ENCODE measurements around the gene QSER1. TPM values are rescaled to one million over a fixed set of nuclear protein-coding genes. Genes with fewer than 3 reads are reported as not detected.
A peak's percentile ranks its signal among the peaks of the same experiment; 100 is the strongest.
"Not testable (repeated sequence)": the region's sequence is repeated elsewhere in the genome, so short reads cannot be mapped to it uniquely, and the experiment has no call there.

QSER1 gene
- 18.5 TPM for polyA plus RNA-seq (ENCODE audit: insufficient read length)

GRCh38 chr11:32892355-32893092 lies at the start of gene QSER1:
Gene QSER1 (plus strand): TSS chr11:32892811. CDS start chr11:32893126, 315 bp downstream.
- DNase-seq: peak; percentile 80

DNA sequence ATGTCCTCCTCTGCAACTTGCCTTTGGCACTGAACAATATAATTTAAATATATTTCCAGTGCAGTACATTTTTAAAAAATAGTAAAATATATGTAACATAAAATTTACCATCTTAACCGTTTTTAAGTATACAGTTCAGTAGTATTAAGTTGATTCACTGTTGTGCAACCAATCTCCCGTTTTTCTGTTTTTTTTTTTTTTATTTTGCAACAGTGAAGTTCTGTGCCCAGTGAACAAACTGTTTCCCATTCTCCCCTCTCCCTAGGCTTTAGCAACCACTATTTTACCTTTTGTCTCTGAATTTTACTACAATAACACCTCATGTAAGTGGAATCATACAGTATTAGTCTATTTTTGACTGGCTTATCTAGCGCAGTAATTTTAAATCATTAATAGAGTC lies 49.1 kb upstream of the QSER1 start:
- DNase-seq: no peak

- peak; percentile 12 for DNase-seq
These were observed 45.1 kb upstream of the QSER1 start for GRCh38 chr11:32847511-32847910.

DNA sequence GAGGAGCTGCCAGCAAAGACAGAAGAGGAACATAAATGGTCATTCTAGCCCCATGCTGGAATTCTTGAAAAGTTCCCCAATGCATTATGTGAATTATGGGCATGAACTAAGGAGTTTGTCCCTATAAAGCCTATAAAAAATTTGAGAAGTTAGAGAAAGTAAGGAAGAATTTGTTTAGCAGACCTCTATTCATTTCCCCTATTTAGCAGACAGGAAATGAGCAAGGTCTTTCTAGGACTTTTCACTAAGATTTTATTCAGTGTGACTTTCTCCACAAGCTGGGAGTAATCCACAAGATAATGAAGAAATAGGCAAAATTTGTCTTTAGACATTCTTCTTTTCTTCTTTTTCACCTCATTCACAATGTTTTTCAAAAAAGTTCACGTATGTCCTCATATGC lies 42.9 kb upstream of the QSER1 start:
- no peak for DNase-seq

DNA sequence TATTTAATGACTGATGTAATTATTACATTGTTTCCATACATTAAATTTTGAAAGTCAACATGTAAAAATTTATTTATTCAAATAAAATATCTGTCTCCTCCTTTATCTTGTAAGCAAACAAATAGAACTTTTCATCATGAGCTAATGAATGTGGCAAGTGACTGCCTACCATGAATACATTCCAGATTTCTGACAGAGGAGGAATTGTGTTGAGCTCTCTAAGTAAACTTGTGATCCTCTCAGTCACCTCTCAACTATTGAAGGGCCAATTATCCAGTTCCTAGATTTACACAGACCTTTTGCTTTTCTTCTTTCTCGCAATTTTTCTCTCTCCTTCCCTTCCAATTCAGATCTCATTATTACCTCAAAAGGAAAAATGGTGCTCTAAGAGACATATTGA lies 41.4 kb upstream of the QSER1 start:
- no peak for DNase-seq

DNA sequence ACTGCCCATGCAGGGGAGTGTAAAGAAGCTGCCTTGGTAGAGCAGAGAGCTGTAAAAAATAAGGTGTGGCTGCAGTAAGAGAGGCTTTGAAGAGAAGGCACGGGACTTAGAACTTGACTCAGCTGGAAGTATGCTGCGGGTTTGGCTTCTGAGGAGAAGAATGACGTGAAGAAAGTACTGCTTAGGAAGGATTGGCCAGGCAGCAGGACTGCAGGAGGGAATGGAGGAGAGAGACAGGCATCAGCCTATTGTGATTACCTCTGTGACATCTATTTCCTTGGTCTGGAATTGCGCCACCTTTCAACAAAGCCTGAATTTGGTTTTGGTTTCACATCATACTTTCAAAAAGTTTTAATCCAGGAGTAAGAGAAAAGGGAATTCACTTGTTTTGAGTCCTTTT lies 40.4 kb upstream of the QSER1 start:
- DNase-seq: no peak

- no peak for DNase-seq
These were observed 37.0 kb upstream of the QSER1 start for GRCh38 chr11:32855601-32856000.

- no peak for DNase-seq
These were observed 33.9 kb upstream of the QSER1 start for GRCh38 chr11:32858731-32859130.

DNA sequence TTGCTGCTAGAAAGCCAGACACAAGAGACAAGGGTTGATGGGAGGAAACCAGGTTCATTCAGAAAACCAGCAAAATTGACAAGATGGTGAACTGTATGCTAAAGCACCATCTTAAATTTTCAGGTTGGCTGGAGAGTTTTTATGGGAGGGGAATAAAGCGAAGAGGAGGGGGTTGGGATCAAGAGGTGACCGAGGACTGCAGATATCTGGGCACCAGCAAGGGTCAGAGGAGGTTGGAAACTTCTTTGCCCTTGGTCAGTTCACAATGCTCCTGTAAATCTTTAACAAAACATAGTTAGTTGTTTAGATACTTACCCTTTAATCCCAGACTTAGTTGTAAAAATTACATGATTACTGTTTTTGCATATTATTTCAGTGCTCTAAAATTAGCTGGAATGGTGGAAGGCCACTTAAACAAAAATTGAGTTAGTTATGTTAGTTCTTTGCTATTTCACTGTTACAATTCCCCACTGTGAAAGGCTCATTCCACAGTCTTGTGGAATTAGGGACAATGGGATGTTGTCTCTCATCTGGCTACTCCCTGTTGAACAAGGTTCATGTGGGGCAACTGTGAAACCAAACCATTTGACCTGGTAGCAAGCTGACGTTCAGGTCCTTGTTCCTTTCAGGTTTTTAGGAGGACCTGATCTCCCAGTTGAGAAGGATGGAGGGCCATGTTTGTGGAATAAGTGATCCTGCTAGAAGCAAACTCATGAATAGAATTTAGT lies 30.6 kb upstream of the QSER1 start:
- no peak for DNase-seq

DNA sequence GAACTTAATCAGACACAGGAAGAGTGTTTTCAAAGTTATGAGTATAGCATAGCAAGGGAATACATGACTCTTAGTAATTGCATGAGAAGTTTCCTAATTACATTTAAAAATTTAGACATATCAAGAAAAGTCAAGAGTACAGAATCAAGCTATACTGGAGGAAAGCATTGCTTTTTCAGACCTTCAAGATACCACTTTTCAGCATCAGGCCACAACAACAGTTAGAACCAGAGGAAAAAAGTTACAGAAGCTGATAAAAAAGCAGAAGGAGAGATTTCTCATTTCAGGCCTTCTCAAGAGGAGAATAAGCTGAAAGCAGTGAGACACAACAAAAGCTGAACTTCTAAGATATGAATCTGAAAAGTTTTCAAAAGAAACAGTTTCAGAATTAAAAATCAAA lies 28.1 kb upstream of the QSER1 start:
- no peak for DNase-seq

- not testable (repeated sequence) for DNase-seq
These were observed 23.9 kb upstream of the QSER1 start for GRCh38 chr11:32868752-32869151.

GRCh38 chr11:32870676-32871075 lies 21.9 kb upstream of the QSER1 start:
- DNase-seq: no peak

DNA sequence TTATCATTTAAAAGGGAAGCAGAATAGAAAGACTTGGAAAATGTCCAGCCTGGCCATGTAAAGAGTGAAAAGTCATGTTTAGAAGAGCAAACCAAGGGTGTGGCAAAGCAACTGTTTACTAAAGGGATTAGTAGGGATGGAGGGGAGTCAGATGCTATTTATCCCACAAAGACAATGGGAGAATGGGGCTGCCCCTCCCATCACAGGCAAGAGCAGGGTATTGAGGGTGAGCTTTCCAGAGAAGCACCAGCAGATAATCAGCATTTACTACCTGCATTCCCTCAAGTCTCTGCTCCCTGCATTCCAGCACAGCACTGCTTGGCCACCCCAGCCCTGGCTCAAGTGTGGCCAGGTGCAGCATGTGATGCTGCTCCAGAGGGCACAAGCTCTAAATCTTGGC lies 18.5 kb upstream of the QSER1 start:
- no peak for DNase-seq

DNA sequence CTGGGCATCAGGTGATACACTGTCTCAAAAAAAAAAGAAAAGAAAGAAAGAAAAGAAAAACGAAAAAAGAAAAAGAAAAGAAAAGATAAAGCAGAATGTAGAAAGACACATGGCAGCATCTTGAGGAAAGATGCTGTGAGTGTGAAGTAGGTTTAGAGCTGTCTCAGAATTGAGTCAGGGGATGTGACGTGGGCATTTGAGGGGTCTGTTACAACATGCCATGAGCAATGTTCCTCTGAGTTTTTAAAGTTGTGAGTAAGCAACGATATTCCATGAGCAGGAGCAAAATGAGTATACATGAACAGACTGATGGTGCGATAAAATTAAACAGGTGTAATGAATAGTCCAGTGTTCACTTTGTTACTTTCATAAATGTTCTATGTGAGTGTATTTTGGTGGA lies 11.3 kb upstream of the QSER1 start:
- no peak for DNase-seq

GRCh38 chr11:32883421-32883820 lies 9.2 kb upstream of the QSER1 start:
- no peak for DNase-seq

DNA sequence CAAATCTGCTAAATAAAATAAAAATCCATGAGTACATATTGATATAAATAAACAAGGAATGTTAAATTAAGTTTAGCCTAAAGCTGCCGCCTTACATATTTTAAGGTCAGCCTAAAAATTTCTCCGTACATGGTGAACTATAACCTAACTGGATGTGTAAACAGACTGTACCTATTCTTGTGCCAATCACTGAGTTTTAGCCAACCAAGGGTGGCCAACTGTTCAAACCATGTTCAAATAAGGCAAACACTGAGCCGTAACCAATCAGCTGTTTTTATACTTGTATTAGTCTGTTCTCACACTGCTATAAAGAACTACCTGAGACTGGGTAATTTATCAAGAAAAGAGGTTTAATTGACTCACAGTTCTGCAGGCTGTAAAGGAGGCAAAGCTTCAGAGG lies 8.6 kb upstream of the QSER1 start:
- no peak for DNase-seq

- no peak for DNase-seq
These were observed 7.7 kb upstream of the QSER1 start for GRCh38 chr11:32884770-32885384.

DNA sequence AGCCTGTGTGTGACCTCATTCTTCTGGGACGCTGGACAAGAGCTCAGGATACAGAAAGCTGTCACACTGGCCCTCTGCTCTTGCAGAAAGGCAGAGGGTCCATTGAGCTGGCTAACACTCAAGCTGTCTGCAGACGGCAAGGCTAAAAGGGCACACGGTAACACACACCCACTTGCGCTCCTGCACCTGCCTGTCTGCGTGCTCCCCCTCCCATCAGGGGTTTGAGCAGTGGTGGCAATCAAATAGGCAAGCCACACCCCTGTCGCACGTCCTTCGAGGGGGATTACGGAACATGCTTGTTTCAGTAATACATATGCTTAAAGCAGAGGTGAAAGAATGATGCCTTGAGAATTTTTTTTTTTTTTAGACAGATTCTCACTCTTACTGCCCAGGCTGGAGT lies 7.1 kb upstream of the QSER1 start:
- DNase-seq: no peak

- DNase-seq: no peak
These were observed 6.4 kb upstream of the QSER1 start for GRCh38 chr11:32886180-32886579.

DNA sequence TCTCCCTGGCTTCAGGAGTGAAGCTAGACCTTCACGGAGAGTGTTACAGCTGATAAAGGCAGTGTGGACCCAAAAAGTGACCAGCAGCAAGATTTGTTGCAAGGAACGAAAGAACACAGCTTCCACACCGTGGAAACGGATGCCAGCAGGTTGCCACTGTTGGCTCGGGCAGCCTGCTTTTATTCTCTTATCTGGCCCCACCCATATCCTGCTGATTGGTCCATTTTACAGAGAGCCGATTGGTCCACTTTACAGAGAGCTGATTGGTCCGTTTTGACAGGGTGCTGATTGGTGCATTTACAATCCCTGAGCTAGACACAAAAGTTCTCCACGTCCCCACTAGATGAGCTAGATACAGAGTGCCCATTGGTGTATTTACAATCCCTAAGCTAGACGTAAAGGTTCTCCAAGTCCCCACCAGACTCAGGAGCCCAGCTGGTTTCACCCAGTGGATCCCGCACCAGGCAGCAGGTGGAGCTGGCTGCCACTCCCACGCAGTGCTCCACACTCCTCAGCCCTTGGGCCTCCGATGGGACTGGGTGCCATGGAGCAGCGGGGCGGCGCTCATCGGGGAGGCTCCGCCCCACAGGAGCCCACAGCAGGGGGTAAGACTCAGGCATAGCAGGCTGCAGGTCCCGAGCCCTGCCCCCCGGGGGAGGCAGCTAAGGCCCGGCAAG lies 4.8 kb upstream of the QSER1 start:
- DNase-seq: not testable (repeated sequence)

GRCh38 chr11:32888384-32888710 lies 4.3 kb upstream of the QSER1 start:
- not testable (repeated sequence) for DNase-seq

- no peak for DNase-seq
These were observed 3.8 kb upstream of the QSER1 start for GRCh38 chr11:32888805-32889204.
